Mammary epithelial cell (primary cell): Measurements from ENCODE around the gene FOXK2.

ENCODE experiments used
- CTCF ChIP-seq, 2 donors: IDR thresholded peaks in 1 of 2; conservative IDR thresholded peaks in 1 of 2; 2 replicates each; pipeline ENCODE4 v1.5.1; 2011 to 2012; ENCODE audit warnings: inconsistent platforms in 2 of 2, low read length in 2 of 2, mild to moderate bottlenecking in 2 of 2, control low read depth in 1 of 2, low read depth in 1 of 2; ENCODE audit not compliant: insufficient read depth in 1 of 2; ENCODE audit errors: extremely low read depth in 1 of 2
- EZH2 ChIP-seq: IDR thresholded peaks from 2 replicates; pipeline ENCODE4 v1.6.1; 2012; ENCODE audit warnings: low read length, inconsistent platforms, borderline replicate concordance

GRCh38 chr17:82494236-82495055, 25.1 kb upstream of the FOXK2 start:
- TF ChIP-seq CTCF (conservative IDR thresholded peaks at IDR 0.05 in 1 of 2, IDR thresholded peaks at IDR 0.05 in 1 of 2; ENCODE audit: extremely low read depth in 1 of 2, insufficient read depth in 1 of 2, low read depth in 1 of 2, low read length in 2 of 2), result peak; percentile 85 to 95
- no peak for TF ChIP-seq EZH2
